ENCODE results near the gene PSMA8. TPM values are rescaled to one million over a fixed set of nuclear protein-coding genes. Genes with fewer than 3 reads are reported as not detected.

PSMA8 gene
- total RNA-seq, 4 donors from 2014 or later = not detected

DNA sequence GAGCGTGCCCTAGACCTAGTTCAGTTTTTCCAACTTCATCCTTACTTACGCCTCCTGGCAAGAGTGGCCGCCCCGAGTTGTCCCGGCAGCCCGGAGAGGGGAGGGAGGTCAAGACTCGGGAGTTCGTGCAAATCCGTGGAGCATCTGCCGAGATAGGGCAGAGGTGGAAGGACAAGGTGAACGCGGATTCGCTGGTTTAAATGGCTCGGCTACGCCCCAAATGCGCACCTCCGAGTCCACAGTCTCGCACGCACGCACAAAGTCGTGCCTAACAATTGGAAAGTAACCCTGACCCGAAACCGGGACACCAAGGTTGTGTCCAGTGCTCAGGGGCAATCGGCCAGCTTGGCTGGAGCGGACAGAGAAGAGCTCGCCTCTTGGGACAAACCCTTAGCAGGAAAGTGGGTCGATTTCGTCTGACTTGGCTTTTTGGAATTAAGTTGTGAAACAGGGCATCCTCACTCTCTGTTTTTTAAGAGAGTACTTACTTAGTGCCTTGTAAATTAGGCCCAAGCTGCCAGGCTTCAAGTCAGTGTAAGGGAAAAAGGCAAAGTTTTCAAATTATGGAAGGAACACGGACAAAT, 42.5 kb upstream of the PSMA8 start:
- TF ChIP-seq, protein P1, sequence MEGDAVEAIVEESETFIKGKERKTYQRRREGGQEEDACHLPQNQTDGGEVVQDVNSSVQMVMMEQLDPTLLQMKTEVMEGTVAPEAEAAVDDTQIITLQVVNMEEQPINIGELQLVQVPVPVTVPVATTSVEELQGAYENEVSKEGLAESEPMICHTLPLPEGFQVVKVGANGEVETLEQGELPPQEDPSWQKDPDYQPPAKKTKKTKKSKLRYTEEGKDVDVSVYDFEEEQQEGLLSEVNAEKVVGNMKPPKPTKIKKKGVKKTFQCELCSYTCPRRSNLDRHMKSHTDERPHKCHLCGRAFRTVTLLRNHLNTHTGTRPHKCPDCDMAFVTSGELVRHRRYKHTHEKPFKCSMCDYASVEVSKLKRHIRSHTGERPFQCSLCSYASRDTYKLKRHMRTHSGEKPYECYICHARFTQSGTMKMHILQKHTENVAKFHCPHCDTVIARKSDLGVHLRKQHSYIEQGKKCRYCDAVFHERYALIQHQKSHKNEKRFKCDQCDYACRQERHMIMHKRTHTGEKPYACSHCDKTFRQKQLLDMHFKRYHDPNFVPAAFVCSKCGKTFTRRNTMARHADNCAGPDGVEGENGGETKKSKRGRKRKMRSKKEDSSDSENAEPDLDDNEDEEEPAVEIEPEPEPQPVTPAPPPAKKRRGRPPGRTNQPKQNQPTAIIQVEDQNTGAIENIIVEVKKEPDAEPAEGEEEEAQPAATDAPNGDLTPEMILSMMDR (IDR thresholded peaks at IDR 0.05; ENCODE audit: low read depth) = no peak

DNA sequence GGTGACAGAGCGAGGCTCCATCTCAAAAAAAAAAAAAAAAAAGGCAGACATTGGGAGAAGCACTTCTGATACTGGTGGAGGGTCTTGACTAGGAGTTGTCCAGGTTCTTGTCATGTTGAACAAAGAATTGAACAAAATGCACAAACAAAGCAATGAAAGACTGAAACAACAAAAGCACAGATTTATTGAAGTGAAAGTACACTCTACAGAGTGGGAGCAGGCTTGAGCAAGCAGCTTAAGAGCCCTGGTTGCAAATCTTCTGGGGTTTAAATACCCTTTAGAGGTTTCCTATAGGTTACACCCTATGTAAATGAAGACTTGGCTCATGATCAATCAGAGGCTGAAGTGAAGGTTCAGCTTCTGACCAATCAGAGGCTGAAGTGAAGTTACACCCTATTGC, 36.8 kb upstream of the PSMA8 start:
- TF ChIP-seq, protein P1 (IDR thresholded peaks at IDR 0.05; ENCODE audit: low read depth) = no peak

DNA sequence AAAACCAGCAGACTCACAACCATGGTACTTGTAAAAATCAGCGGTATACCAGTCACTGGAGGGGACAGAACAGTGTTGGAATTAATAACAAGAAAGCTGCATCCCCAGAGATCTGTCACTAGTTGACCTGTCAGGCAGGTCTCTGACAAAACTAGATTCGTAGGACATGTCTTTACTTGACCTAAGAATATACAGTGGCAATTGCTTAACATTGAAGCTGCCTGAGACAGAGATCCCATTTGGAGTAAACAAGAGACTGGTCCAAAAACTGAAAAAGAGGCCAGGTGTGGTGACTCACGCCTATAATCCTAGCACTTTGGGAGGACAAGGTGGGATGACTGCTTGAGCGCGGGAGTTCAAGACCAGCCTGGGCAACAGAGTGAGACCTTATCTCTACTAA, 36.1 kb upstream of the PSMA8 start:
- TF ChIP-seq, protein P1 (IDR thresholded peaks at IDR 0.05; ENCODE audit: low read depth) = no peak

DNA sequence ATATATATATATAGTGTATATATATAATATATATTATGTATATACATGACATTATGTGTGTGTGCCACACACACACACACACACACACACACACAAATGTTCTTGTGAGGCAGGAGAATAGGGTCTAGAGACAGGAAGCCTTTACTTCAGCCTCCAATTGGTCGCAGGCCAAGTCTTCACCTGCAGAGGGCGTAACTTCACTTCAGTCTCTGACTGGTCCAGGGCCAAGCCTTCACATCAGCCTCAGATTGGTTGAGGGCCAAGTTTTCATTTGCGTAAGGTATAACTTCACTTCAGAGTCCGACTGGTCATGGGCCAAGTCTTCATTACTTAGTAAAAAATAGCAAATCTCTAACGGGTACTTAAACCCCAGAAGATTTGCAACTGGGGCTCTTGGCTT, 30.1 kb upstream of the PSMA8 start:
- TF ChIP-seq, protein P1 (IDR thresholded peaks at IDR 0.05; ENCODE audit: low read depth) = no peak

DNA sequence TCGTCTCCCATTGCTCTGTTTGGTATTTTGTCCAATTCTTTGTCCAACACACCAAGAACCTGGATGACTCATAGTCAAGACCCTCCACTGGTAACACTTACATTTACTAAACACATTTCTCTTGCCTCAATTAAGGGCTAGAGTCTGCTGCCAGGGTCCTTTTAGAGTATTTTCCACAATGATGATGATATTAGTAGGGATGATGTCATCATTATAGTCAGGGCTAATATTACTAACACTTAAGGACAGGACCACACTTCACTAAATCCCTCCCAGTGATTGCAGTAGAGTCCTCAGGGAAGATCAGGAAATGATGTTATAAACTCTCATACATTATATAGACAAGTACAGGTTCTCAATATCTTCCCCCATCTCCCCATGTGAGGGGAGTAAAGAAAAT, 29.6 kb upstream of the PSMA8 start:
- TF ChIP-seq, protein P1 (IDR thresholded peaks at IDR 0.05; ENCODE audit: low read depth) = no peak

DNA sequence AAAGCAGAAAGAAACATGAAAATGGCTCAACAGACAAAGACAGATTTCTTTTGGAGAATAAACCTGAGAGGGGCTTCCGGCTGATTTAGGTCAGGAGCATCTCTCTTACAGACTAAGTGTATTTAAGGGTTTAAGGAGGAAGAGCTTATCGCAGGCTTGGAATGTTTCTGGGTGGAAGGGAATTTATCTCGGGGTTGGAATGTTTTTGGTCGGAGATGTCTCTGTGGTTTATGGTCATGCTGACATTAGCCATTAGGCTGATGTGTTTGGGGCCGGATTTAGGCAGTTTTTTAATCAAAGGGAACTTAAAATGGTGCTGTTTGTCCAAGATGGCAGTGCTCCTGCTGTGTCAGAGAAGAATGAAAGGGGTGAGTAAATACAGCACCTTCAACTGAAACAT, 14.4 kb upstream of the PSMA8 start:
- TF ChIP-seq, protein P1 (IDR thresholded peaks at IDR 0.05; ENCODE audit: low read depth) = no peak

DNA sequence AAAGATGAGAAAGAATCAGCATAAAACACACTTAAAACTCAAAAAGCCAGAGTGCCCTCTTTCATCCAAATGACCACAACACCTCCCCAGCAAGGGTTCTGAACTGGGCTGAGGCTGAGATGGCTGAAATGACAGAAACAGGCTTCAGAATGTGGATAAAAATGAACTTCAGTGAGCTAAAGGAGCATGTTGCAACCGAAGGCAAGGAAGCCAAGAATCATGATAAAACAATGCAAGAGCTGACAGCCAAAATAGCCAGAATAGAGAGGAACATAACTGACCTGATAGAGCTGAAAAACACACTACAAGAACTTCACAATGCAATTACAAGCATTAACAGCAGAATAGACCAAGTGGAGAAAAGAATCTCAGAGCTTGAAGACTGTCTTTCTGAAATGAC, 12.2 kb upstream of the PSMA8 start:
- TF ChIP-seq, protein P1 (IDR thresholded peaks at IDR 0.05; ENCODE audit: low read depth) = no peak

Measured in subcutaneous adipose tissue (tissue), 4 donors.